Smooth muscle cell (in vitro differentiated cells): ENCODE measurements around the gene CD83. TPM values are rescaled to one million over a fixed set of nuclear protein-coding genes. Genes with fewer than 3 reads are reported as not detected.
"Not testable (repeated sequence)": the region's sequence is repeated elsewhere in the genome, so short reads cannot be mapped to it uniquely, and the experiment has no call there.

Experiments used
- DNase-seq: peaks from one replicate; lab custom pipeline; 2025; ENCODE audit not compliant: unreplicated experiment; lab: John Stamatoyannopoulos, UW
- H2AFZ ChIP-seq: fragments of 200-600 bp; sonication (generic); 2 replicates; pipeline ENCODE4 v1.6.0; 2016; ENCODE audit warnings: antibody characterized with exemption, low read depth, mild to moderate bottlenecking
- H3F3A ChIP-seq: fragments of 200-600 bp; sonication (generic); 2 replicates; pipeline ENCODE4 v1.6.0; 2017; ENCODE audit warnings: antibody characterized with exemption, low read depth
- H3K27ac ChIP-seq: fragments of 200-600 bp; sonication (generic); 2 replicates; pipeline ENCODE4 v1.5.1; 2016; ENCODE audit warnings: low read depth, mild to moderate bottlenecking
- H3K27me3 ChIP-seq: fragments of 200-600 bp; sonication (generic); 2 replicates; pipeline ENCODE4 v1.6.1; 2016; ENCODE audit warnings: low read depth, mild to moderate bottlenecking
- H3K36me3 ChIP-seq: fragments of 200-600 bp; sonication (generic); 2 replicates; pipeline ENCODE4 v1.5.1; 2016; ENCODE audit warnings: low read depth
- H3K4me1 ChIP-seq: fragments of 200-600 bp; sonication (generic); 2 replicates; pipeline ENCODE4 v1.5.1; 2016; ENCODE audit warnings: low read depth
- H3K4me2 ChIP-seq: fragments of 200-600 bp; sonication (generic); 2 replicates; pipeline ENCODE4 v1.6.0; 2016; ENCODE audit warnings: mild to moderate bottlenecking
- H3K4me3 ChIP-seq: fragments of 200-600 bp; sonication (generic); 2 replicates; pipeline ENCODE4 v1.5.1; 2016; ENCODE audit warnings: mild to moderate bottlenecking
- H3K79me2 ChIP-seq: fragments of 200-600 bp; sonication (generic); 2 replicates; pipeline ENCODE4 v1.6.0; 2016; ENCODE audit warnings: low read depth, mild to moderate bottlenecking
- H3K9ac ChIP-seq: fragments of 200-600 bp; sonication (generic); 2 replicates; pipeline ENCODE4 v1.6.0; 2016; ENCODE audit warnings: low read depth
- H3K9me3 ChIP-seq: fragments of 200-600 bp; sonication (generic); replicated peaks from 2 replicates; pipeline ENCODE4 v1.5.1; 2016; ENCODE audit warnings: low read depth
- H4K20me1 ChIP-seq: fragments of 200-600 bp; sonication (generic); 2 replicates; pipeline ENCODE4 v1.6.0; 2016; ENCODE audit warnings: low read depth
- CTCF ChIP-seq: fragments of 200-600 bp; sonication (generic); IDR thresholded peaks from 2 replicates; pipeline ENCODE4 v1.5.1; 2017; ENCODE audit warnings: borderline replicate concordance, mild to moderate bottlenecking, antibody characterized with exemption; ENCODE audit not compliant: insufficient read depth, poor library complexity, severe bottlenecking
- WGBS: methylation state at CpG from one replicate; pipeline ENCODE4 v1.1.7; 2016; ENCODE audit warnings: low lambda C conversion rate; 5-methylcytosine and 5-hydroxymethylcytosine counted together
- polyA plus RNA-seq: library from polyadenylated mRNA; unstranded; fragments of >200 nt; fragmentation: Nextera tagmentation; extraction: Ambion mirVana; gene quantifications from 2 replicates; pipeline ENCODE4 v1.2.1, GENCODE V29; 2016
- total RNA-seq: library from RNA; depleted of rRNA; stranded (reverse); fragments of >200 nt; gene quantifications from 2 replicates; pipeline ENCODE4 v1.2.3, GENCODE V29; 2014

Gene CD83
- total and polyA plus RNA-seq, 2 experiments from 2014 or later, result 2.3 to 4.0 TPM

GRCh38 chr6:14148471-14148870 lies 30.9 kb downstream of the CD83 start:
- no peak for DNase-seq
- H3F3A ChIP-seq, result no peaks in the 10 kb centered on the region
- peaks cover 16% of the 10 kb centered on the region for H3K27me3 ChIP-seq
- H3K79me2 ChIP-seq, result no peaks in the 10 kb centered on the region
- no peak overlapping the region for H3K27ac ChIP-seq
- H3K9ac ChIP-seq, result no peak overlapping the region
- H4K20me1 ChIP-seq, result no peaks in the 10 kb centered on the region
- no peaks in the 10 kb centered on the region for H3K4me1 ChIP-seq
- H3K9me3 ChIP-seq, result no peaks in the 10 kb centered on the region
- 90% methylated on average over 5 of the region's 5 CpGs for WGBS
- H3K4me2 ChIP-seq, result no peak overlapping the region
- no peak overlapping the region for H3K4me3 ChIP-seq
- no peaks in the 10 kb centered on the region for H3K36me3 ChIP-seq
- TF ChIP-seq CTCF, result no peak
- no peak overlapping the region for H2AFZ ChIP-seq

DNA sequence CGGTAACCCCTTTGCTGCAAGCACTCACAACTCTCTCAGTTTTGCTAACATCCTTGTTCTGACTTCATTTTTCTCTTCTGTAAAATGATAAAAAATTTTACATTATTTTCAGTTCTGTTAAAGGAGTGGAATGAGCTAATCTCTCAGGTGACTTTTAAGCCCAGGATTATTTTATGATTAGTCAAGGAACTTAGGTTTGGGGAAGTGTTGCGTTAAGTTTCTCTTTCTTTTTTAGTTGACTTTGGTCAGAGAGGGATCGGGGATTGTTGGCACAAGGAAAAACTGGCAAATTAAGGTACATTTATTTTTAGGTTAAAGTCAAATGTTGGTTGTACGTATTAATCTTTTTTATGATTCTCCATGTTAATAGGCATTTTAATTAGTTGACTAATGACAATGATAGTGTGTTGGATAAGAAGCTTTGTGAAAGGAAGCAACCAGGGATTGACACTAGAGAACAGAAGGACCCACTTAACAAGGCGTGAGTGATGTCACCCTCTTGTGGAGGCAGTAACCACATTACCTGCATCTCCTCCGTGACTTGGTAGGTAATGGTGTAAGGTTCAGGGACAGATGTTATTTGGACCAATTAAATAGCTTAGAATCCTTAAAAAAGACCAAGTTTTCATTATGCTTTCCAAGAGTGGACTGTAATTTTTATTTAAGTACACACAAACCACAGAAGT lies 31.6 kb downstream of the CD83 start:
- WGBS, result 78% methylated on average over 6 of the region's 6 CpGs
- no peak overlapping the region for H3K27ac ChIP-seq
- no peaks in the 10 kb centered on the region for H3K9me3 ChIP-seq
- H2AFZ ChIP-seq, result no peak overlapping the region
- H3K4me1 ChIP-seq, result no peaks in the 10 kb centered on the region
- peaks cover 16% of the 10 kb centered on the region for H3K27me3 ChIP-seq
- TF ChIP-seq CTCF, result no peak
- H3K36me3 ChIP-seq, result no peaks in the 10 kb centered on the region
- H3K9ac ChIP-seq, result no peak overlapping the region
- no peaks in the 10 kb centered on the region for H3F3A ChIP-seq
- no peak overlapping the region for H3K4me3 ChIP-seq
- DNase-seq, result no peak
- no peak overlapping the region for H3K4me2 ChIP-seq
- no peaks in the 10 kb centered on the region for H3K79me2 ChIP-seq
- no peaks in the 10 kb centered on the region for H4K20me1 ChIP-seq

DNA sequence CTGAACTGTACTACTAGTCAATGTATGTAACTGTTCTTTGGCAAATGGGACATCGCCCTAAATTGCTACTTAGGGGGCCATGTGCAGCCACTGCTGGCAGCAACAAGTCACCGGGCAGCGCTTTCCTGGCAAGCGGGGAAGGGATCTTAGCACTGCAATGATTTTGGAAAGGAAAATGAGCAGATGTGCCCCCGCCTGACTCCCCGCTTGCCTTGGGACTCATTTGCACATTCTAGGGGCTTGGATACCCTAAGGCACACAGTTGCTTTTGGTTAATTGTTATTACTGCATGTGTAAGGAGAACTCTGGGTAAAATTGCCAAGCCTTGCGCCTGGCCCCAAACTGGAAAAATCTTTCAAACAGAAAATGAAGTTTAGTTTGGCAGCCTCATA lies 32.2 kb downstream of the CD83 start:
- no peak for DNase-seq
- H3K4me3 ChIP-seq, result no peak overlapping the region
- WGBS, result 93% methylated on average over 7 of the region's 7 CpGs

GRCh38 chr6:14151300-14151699 lies 33.7 kb downstream of the CD83 start:
- not testable (repeated sequence) for H3K27ac ChIP-seq, H4K20me1 ChIP-seq, H3K36me3 ChIP-seq, H2AFZ ChIP-seq, H3K4me2 ChIP-seq, DNase-seq, H3K4me1 ChIP-seq, H3F3A ChIP-seq, H3K9ac ChIP-seq, H3K9me3 ChIP-seq, H3K79me2 ChIP-seq, H3K4me3 ChIP-seq
- peaks cover 16% of the 10 kb centered on the region for H3K27me3 ChIP-seq
- 97% methylated on average over 3 of the region's 3 CpGs for WGBS

More for the DNA sequence above, 32.2 kb downstream of the CD83 start:
- H3K36me3 ChIP-seq, result no peaks in the 10 kb centered on the region
- no peaks in the 10 kb centered on the region for H4K20me1 ChIP-seq
- no peaks in the 10 kb centered on the region for H3F3A ChIP-seq
- no peaks in the 10 kb centered on the region for H3K4me1 ChIP-seq
- no peak for TF ChIP-seq CTCF
- no peak overlapping the region for H3K4me2 ChIP-seq
- peaks cover 16% of the 10 kb centered on the region for H3K27me3 ChIP-seq
- no peak overlapping the region for H3K9ac ChIP-seq
- no peaks in the 10 kb centered on the region for H3K9me3 ChIP-seq
- H3K27ac ChIP-seq, result no peak overlapping the region
- H2AFZ ChIP-seq, result no peak overlapping the region
- no peaks in the 10 kb centered on the region for H3K79me2 ChIP-seq
